Adrenal gland (tissue), 5 donors: ENCODE data around the gene OPA1.

Source experiments
- POLR2A ChIP-seq, 2 donors: fragments of 450-650 bp; IDR thresholded peaks; one replicate each; pipeline ENCODE4 v1.6.1; 2017; ENCODE audit warnings: antibody characterized with exemption in 2 of 2, mild to moderate bottlenecking in 2 of 2, moderate library complexity in 1 of 2
- TF ChIP-seq, protein P1 (sequence below), 6 experiments: fragments of 450-650 bp in 4 of 6; fragments of 200-600 bp in 2 of 6; sonication (generic) in 1 of 6; IDR thresholded peaks; 1 replicate in 5 of 6; 2 replicates in 1 of 6; pipeline versions ENCODE4 v1.5.1 to v1.8.0; 2016 to 2021; ENCODE audit warnings: antibody characterized with exemption in 6 of 6, mild to moderate bottlenecking in 2 of 6, moderate library complexity in 1 of 6
- donor health status: DM: no; HTN: no; CAD: no.

GRCh38 chr3:193620650-193621049 lies 27.6 kb downstream of the OPA1 start:
- TF ChIP-seq, protein P1, sequence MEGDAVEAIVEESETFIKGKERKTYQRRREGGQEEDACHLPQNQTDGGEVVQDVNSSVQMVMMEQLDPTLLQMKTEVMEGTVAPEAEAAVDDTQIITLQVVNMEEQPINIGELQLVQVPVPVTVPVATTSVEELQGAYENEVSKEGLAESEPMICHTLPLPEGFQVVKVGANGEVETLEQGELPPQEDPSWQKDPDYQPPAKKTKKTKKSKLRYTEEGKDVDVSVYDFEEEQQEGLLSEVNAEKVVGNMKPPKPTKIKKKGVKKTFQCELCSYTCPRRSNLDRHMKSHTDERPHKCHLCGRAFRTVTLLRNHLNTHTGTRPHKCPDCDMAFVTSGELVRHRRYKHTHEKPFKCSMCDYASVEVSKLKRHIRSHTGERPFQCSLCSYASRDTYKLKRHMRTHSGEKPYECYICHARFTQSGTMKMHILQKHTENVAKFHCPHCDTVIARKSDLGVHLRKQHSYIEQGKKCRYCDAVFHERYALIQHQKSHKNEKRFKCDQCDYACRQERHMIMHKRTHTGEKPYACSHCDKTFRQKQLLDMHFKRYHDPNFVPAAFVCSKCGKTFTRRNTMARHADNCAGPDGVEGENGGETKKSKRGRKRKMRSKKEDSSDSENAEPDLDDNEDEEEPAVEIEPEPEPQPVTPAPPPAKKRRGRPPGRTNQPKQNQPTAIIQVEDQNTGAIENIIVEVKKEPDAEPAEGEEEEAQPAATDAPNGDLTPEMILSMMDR (IDR thresholded peaks at IDR 0.05), result no peak
- TF ChIP-seq POLR2A (IDR thresholded peaks at IDR 0.05), result no peak
